NCI-H1930 (cell line): ENCODE data around the gene SMIM44.
A peak's percentile ranks its signal among the peaks of the same experiment; 100 is the strongest.

Source experiments
- DNase-seq, 2 experiments: peaks; one replicate each; lab custom pipeline; 2025; lab: John Stamatoyannopoulos, UW

SMIM44 gene

GRCh38 chr19:3500429-3501101, 17.3 kb upstream of the SMIM44 start, which contains the start of gene DOHH:
Gene DOHH (minus strand): TSS chr19:3500674. CDS start chr19:3496814, 3,860 bp downstream.
- DNase-seq, result peak; percentile 86 to 90

- no peak for DNase-seq
These were observed 16.6 kb upstream of the SMIM44 start for GRCh38 chr19:3499738-3500428.

- no peak for DNase-seq
These were observed 14.7 kb upstream of the SMIM44 start for GRCh38 chr19:3497757-3498520.

GRCh38 chr19:3496392-3497273, 13.4 kb upstream of the SMIM44 start:
- no peak for DNase-seq

- DNase-seq, result no peak
These were observed 11.3 kb upstream of the SMIM44 start for GRCh38 chr19:3494559-3494958.

GRCh38 chr19:3494051-3494450, 10.8 kb upstream of the SMIM44 start:
- no peak for DNase-seq

GRCh38 chr19:3493651-3494050, 10.4 kb upstream of the SMIM44 start:
- DNase-seq, result no peak

GRCh38 chr19:3492919-3493318, 9.7 kb upstream of the SMIM44 start:
- DNase-seq, result no peak

- DNase-seq, result no peak
These were observed 9.0 kb upstream of the SMIM44 start for GRCh38 chr19:3492131-3492839.

GRCh38 chr19:3491396-3492119, 8.3 kb upstream of the SMIM44 start:
- DNase-seq, result no peak

- DNase-seq, result no peak
These were observed 575 bp downstream of the SMIM44 start for GRCh38 chr19:3482507-3483225.

GRCh38 chr19:3481241-3482090, 1.8 kb downstream of the SMIM44 start:
- no peak for DNase-seq

- DNase-seq, result no peak
These were observed 2.7 kb downstream of the SMIM44 start, which contains the start of gene SMIM24 for GRCh38 chr19:3480383-3481091. Gene SMIM24 (minus strand): TSS chr19:3480525. CDS start chr19:3480463, 62 bp downstream.

- no peak for DNase-seq
These were observed 3.4 kb downstream of the SMIM44 start for GRCh38 chr19:3479834-3480215.

GRCh38 chr19:3479177-3479833, 3.9 kb downstream of the SMIM44 start:
- no peak for DNase-seq

- no peak for DNase-seq
These were observed 4.6 kb downstream of the SMIM44 start for GRCh38 chr19:3478409-3479176.

GRCh38 chr19:3477951-3478350, 5.3 kb downstream of the SMIM44 start:
- DNase-seq, result no peak
